Measurements from ENCODE around the gene FHOD3. TPM values are rescaled to one million over a fixed set of nuclear protein-coding genes. Genes with fewer than 3 reads are reported as not detected.

Gene FHOD3
- total RNA-seq, 2 experiments from 2014 or later, result not detected

- no peak overlapping the region for H3K4me3 Mint-ChIP-seq
- CTCF ChIA-PET, result interaction anchor here (2.4 kb wide), 1 partner anchor 69 kb away, joined by 6 read pairs; no protein-coding TSS in a partner anchor
- no peaks in the 10 kb centered on the region for H3K9me3 Mint-ChIP-seq
- H3K27me3 Mint-ChIP-seq, result peaks cover 4% of the 10 kb centered on the region
- H3K36me3 Mint-ChIP-seq (ENCODE audit: low read depth), result no peaks in the 10 kb centered on the region
- no peak overlapping the region for H3K27ac Mint-ChIP-seq
- no peak for TF ChIP-seq CTCF (IDR thresholded peaks at IDR 0.05)
- H3K4me1 Mint-ChIP-seq (ENCODE audit: low read depth), result no peaks in the 10 kb centered on the region
- no peak for DNase-seq
- POLR2A ChIA-PET, result no interaction called here
- no peak for ATAC-seq
- intact Hi-C loops (cut with micrococcal nuclease), result no loop called here
Observed at GRCh38 chr18:36757081-36757480, 459.6 kb downstream of the FHOD3 start.

- H3K27ac Mint-ChIP-seq, result no peak overlapping the region
- no peaks in the 10 kb centered on the region for H3K4me1 Mint-ChIP-seq (ENCODE audit: low read depth)
- no peak for ATAC-seq
- peaks cover 4% of the 10 kb centered on the region for H3K27me3 Mint-ChIP-seq
- intact Hi-C loops (cut with micrococcal nuclease), result no loop called here
- H3K4me3 Mint-ChIP-seq, result no peak overlapping the region
- no peaks in the 10 kb centered on the region for H3K36me3 Mint-ChIP-seq (ENCODE audit: low read depth)
- CTCF ChIA-PET, result interaction anchor here (2.4 kb wide), 1 partner anchor 70 kb away, joined by 6 read pairs; no protein-coding TSS in a partner anchor
- no peaks in the 10 kb centered on the region for H3K9me3 Mint-ChIP-seq
- DNase-seq, result no peak
- POLR2A ChIA-PET, result no interaction called here
- no peak for TF ChIP-seq CTCF (IDR thresholded peaks at IDR 0.05)
Observed at GRCh38 chr18:36757991-36758390, 460.5 kb downstream of the FHOD3 start.

GRCh38 chr18:36758623-36759022 lies 461.1 kb downstream of the FHOD3 start:
- Mint-ChIP-seq H3K27ac (no peak overlapping the region), H3K36me3 (ENCODE audit: low read depth) (no peaks in the 10 kb centered on the region), H3K4me3 (no peak overlapping the region), H3K27me3 (peaks cover 4% of the 10 kb centered on the region), H3K4me1 (ENCODE audit: low read depth) (no peaks in the 10 kb centered on the region), H3K9me3 (no peaks in the 10 kb centered on the region)
- no peak for TF ChIP-seq CTCF (IDR thresholded peaks at IDR 0.05)
- intact Hi-C loops (cut with micrococcal nuclease), result no loop called here
- ATAC-seq (no peak), DNase-seq (no peak)
- POLR2A ChIA-PET, result no interaction called here
- CTCF ChIA-PET, result interaction anchor here (2.4 kb wide), 1 partner anchor 71 kb away, joined by 6 read pairs; no protein-coding TSS in a partner anchor

- TF ChIP-seq CTCF (IDR thresholded peaks at IDR 0.05), result no peak
- H3K27me3 Mint-ChIP-seq, result peaks cover 4% of the 10 kb centered on the region
- POLR2A ChIA-PET, result no interaction called here
- H3K36me3 Mint-ChIP-seq (ENCODE audit: low read depth), result no peaks in the 10 kb centered on the region
- no peak for ATAC-seq
- intact Hi-C loops (cut with micrococcal nuclease), result no loop called here
- CTCF ChIA-PET, result interaction anchor here (2.4 kb wide), 1 partner anchor 72 kb away, joined by 6 read pairs; no protein-coding TSS in a partner anchor
- H3K4me1 Mint-ChIP-seq (ENCODE audit: low read depth), result no peaks in the 10 kb centered on the region
- H3K27ac Mint-ChIP-seq, result no peak overlapping the region
- no peak for DNase-seq
- no peaks in the 10 kb centered on the region for H3K9me3 Mint-ChIP-seq
- no peak overlapping the region for H3K4me3 Mint-ChIP-seq
Observed at GRCh38 chr18:36759167-36759776, 461.8 kb downstream of the FHOD3 start.

- DNase-seq (no peak), ATAC-seq (no peak)
- POLR2A ChIA-PET, result no interaction called here
- no peaks in the 10 kb centered on the region for H3K36me3 Mint-ChIP-seq (ENCODE audit: low read depth)
- H3K27me3 Mint-ChIP-seq, result peaks cover 4% of the 10 kb centered on the region
- intact Hi-C loops (cut with micrococcal nuclease), result no loop called here
- H3K4me3 Mint-ChIP-seq, result no peak overlapping the region
- no peak for TF ChIP-seq CTCF (IDR thresholded peaks at IDR 0.05)
- CTCF ChIA-PET, result no interaction called here
- H3K27ac Mint-ChIP-seq, result no peak overlapping the region
- no peaks in the 10 kb centered on the region for H3K4me1 Mint-ChIP-seq (ENCODE audit: low read depth)
- no peaks in the 10 kb centered on the region for H3K9me3 Mint-ChIP-seq
Observed at GRCh38 chr18:36760598-36760997, 463.1 kb downstream of the FHOD3 start.
